ENCODE data around the gene RNF168. TPM values are rescaled to one million over a fixed set of nuclear protein-coding genes. Genes with fewer than 3 reads are reported as not detected.
"Not testable (repeated sequence)": the region's sequence is repeated elsewhere in the genome, so short reads cannot be mapped to it uniquely, and the experiment has no call there.

The RNF168 gene
- polyA plus RNA-seq, 1 donor (not counting 4 experiments of a cell fraction or from before 2014, with no cell fraction given): 7.2 TPM

DNA sequence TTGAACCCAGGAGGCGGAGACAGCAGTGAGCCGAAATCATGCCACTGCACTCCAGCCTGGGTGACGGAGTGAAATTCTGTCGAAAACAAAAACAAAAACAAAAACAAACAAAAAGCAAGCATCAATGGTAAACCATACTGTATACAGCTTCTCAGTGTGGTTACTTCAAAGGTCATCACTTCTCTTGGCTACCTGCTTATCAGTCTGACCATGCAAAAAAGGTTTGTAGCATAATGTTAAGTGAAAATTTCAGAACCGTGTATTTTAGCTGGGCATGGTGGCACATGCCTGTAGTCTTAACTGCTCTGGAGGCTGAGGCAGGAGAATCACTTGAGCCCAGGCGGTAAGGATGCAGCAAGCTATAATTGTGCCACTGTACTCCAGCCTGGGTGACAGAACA lies 75.5 kb downstream of the RNF168 start:
- FAIRE-seq: no peak
- dilution Hi-C loops (cut with MboI; ENCODE audit: extremely low pct_ligation_motif_present, low sequenced_read_pairs): no loop called here
- no peak for DNase-seq (ENCODE audit: low read depth, low spot score)

DNA sequence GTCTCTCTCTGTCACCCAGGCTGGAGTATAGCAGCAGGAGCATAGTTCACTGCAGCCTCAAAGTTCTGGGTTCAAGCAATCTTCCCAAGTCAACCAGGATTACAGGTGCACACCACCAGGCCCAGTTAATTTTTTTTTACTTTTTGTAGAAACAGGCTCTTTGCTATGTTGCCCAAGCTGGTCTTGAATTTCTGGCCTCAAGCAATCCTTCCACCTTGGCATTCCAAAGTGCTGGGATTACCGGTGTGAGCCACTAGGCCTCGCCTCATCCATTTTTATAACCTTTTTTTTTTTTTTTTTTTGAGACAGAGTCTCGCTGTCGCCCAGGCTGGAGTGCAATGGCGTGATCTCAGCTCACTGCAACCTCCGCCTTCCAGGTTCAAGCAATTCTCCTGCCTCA lies 79.1 kb downstream of the RNF168 start:
- H3K4me1 ChIP-seq (ENCODE audit: control insufficient read depth, extremely low read depth, insufficient read depth, low read length); H3K9ac ChIP-seq (ENCODE audit: control insufficient read depth, extremely low read depth, insufficient read depth, low read length); H3K27me3 ChIP-seq (ENCODE audit: control insufficient read depth, extremely low read depth, insufficient read depth, low read length); H3K36me3 ChIP-seq (ENCODE audit: control insufficient read depth in 2 of 2, extremely low read depth in 1 of 2, insufficient read depth in 2 of 2, low read length in 2 of 2); H3K4me2 ChIP-seq (ENCODE audit: control insufficient read depth, extremely low read depth, insufficient read depth, low read depth, low read length); dilution Hi-C loops (cut with MboI; ENCODE audit: extremely low pct_ligation_motif_present, low sequenced_read_pairs); FAIRE-seq; DNase-seq (ENCODE audit: low read depth, low spot score); H3K4me3 ChIP-seq (ENCODE audit: control insufficient read depth in 2 of 3, extremely low read depth in 1 of 3, insufficient read depth in 2 of 3, low read depth in 1 of 3, low read length in 3 of 3); H3K9me1 ChIP-seq (ENCODE audit: control insufficient read depth, extremely low read depth, insufficient read depth, low read length); H3K27ac ChIP-seq (ENCODE audit: control insufficient read depth, insufficient read depth, low read length); H2AFZ ChIP-seq (ENCODE audit: control insufficient read depth, low read length); H3K9me3 ChIP-seq (ENCODE audit: control insufficient read depth, low read depth, low read length); H4K20me1 ChIP-seq (ENCODE audit: control insufficient read depth, extremely low read depth, insufficient read depth, low read length): not testable (repeated sequence)
- peaks cover 93% of the 10 kb centered on the region for H3K79me2 ChIP-seq (ENCODE audit: control insufficient read depth, insufficient read depth, low read length)

More for the DNA sequence above, 75.5 kb downstream of the RNF168 start:
- H3K4me2 ChIP-seq (ENCODE audit: control insufficient read depth, extremely low read depth, insufficient read depth, low read depth, low read length): no peak overlapping the region
- H4K20me1 ChIP-seq (ENCODE audit: control insufficient read depth, extremely low read depth, insufficient read depth, low read length): no peaks in the 10 kb centered on the region
- no peak overlapping the region for H3K9ac ChIP-seq (ENCODE audit: control insufficient read depth, extremely low read depth, insufficient read depth, low read length)
- peaks cover 3% of the 10 kb centered on the region in 2 experiments for H3K36me3 ChIP-seq (ENCODE audit: control insufficient read depth in 2 of 2, extremely low read depth in 1 of 2, insufficient read depth in 2 of 2, low read length in 2 of 2)
- H3K4me3 ChIP-seq (ENCODE audit: control insufficient read depth in 2 of 3, extremely low read depth in 1 of 3, insufficient read depth in 2 of 3, low read depth in 1 of 3, low read length in 3 of 3): no peak overlapping the region
- H3K27me3 ChIP-seq (ENCODE audit: control insufficient read depth, extremely low read depth, insufficient read depth, low read length): no peaks in the 10 kb centered on the region
- H3K9me1 ChIP-seq (ENCODE audit: control insufficient read depth, extremely low read depth, insufficient read depth, low read length): peaks cover under 1% of the 10 kb centered on the region
- no peaks in the 10 kb centered on the region for H3K9me3 ChIP-seq (ENCODE audit: control insufficient read depth, low read depth, low read length)
- peaks cover 8% of the 10 kb centered on the region for H3K4me1 ChIP-seq (ENCODE audit: control insufficient read depth, extremely low read depth, insufficient read depth, low read length)
- TF ChIP-seq, protein P1, sequence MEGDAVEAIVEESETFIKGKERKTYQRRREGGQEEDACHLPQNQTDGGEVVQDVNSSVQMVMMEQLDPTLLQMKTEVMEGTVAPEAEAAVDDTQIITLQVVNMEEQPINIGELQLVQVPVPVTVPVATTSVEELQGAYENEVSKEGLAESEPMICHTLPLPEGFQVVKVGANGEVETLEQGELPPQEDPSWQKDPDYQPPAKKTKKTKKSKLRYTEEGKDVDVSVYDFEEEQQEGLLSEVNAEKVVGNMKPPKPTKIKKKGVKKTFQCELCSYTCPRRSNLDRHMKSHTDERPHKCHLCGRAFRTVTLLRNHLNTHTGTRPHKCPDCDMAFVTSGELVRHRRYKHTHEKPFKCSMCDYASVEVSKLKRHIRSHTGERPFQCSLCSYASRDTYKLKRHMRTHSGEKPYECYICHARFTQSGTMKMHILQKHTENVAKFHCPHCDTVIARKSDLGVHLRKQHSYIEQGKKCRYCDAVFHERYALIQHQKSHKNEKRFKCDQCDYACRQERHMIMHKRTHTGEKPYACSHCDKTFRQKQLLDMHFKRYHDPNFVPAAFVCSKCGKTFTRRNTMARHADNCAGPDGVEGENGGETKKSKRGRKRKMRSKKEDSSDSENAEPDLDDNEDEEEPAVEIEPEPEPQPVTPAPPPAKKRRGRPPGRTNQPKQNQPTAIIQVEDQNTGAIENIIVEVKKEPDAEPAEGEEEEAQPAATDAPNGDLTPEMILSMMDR (optimal IDR thresholded peaks at IDR 0.05 in 1 of 3, IDR thresholded peaks at IDR 0.05 in 1 of 3, conservative IDR thresholded peaks at IDR 0.05 in 1 of 3; ENCODE audit: extremely low read depth in 1 of 3, insufficient read depth in 2 of 3, low read length in 3 of 3): no peak
- TF ChIP-seq EZH2 (IDR thresholded peaks at IDR 0.05; ENCODE audit: low read length): no peak
- H3K79me2 ChIP-seq (ENCODE audit: control insufficient read depth, insufficient read depth, low read length): peaks cover 87% of the 10 kb centered on the region
- no peak overlapping the region for H2AFZ ChIP-seq (ENCODE audit: control insufficient read depth, low read length)
- no peak overlapping the region for H3K27ac ChIP-seq (ENCODE audit: control insufficient read depth, insufficient read depth, low read length)
